ENCODE measurements around the gene CCM2.
"Not testable (repeated sequence)": the region's sequence is repeated elsewhere in the genome, so short reads cannot be mapped to it uniquely, and the experiment has no call there.

The CCM2 gene

DNA sequence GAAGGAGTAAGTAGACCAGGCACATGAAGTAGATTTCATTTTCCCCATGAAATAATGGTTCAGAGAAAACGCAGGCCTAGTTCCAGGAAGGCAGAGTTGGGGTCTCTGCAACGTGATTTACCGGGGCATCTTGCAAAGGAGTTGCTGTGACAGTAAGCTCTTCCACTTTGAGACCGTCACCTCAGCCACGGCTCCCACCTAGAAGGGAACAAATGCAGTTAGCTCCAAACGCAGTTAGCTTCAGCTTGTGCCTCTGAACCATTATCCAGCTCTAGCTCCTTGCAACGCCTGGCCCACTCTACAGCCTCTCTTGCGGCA lies 14.1 kb upstream of the CCM2 start:
- Mint-ChIP-seq H3K27ac (peak overlapping the region; percentile 98), H3K4me1 (peaks cover 64% of the 10 kb centered on the region), H3K9me3 (no peaks in the 10 kb centered on the region), H3K4me3 (peak overlapping the region; percentile 98), H3K36me3 (peaks cover 41% of the 10 kb centered on the region), H3K27me3 (no peaks in the 10 kb centered on the region)
- no peak for ATAC-seq

GRCh38 chr7:44986218-44987053 lies 13.6 kb upstream of the CCM2 start:
- Mint-ChIP-seq H3K27me3 (no peaks in the 10 kb centered on the region), H3K36me3 (peaks cover 41% of the 10 kb centered on the region), H3K4me3 (peak overlapping the region; percentile 98), H3K9me3 (no peaks in the 10 kb centered on the region), H3K4me1 (peaks cover 58% of the 10 kb centered on the region), H3K27ac (peak overlapping the region; percentile 98)
- peak; percentile 99 for ATAC-seq

GRCh38 chr7:44987457-44987856 lies 12.5 kb upstream of the CCM2 start:
- Mint-ChIP-seq H3K27ac (peak overlapping the region; percentile 98), H3K4me3 (peak overlapping the region; percentile 98), H3K36me3 (peaks cover 38% of the 10 kb centered on the region), H3K4me1 (peaks cover 50% of the 10 kb centered on the region), H3K27me3 (no peaks in the 10 kb centered on the region), H3K9me3 (no peaks in the 10 kb centered on the region)
- ATAC-seq: no peak

DNA sequence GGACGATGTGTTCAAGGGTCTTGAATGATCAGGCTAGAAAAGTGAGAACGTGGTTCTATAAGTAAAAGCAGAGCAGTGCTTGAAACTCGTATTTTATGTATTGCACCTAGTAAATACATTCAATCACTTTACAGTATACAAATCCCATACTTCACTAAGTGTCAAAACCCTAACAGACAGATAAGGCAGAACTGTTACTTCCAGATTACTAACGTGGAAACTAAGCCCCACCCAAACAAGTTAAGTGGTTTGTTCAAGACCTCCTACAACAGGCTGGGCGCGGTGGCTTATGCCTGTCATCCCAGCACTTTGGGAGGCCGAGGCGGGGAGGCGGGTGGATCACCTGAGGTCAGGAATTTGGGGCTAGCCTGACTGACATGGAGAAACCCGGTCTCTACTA lies 12.0 kb upstream of the CCM2 start:
- no peaks in the 10 kb centered on the region for H3K9me3 Mint-ChIP-seq
- no peak for ATAC-seq
- peak overlapping the region; percentile 98 for H3K27ac Mint-ChIP-seq
- H3K4me3 Mint-ChIP-seq: no peak overlapping the region
- peaks cover 34% of the 10 kb centered on the region for H3K36me3 Mint-ChIP-seq
- peaks cover 50% of the 10 kb centered on the region for H3K4me1 Mint-ChIP-seq
- no peaks in the 10 kb centered on the region for H3K27me3 Mint-ChIP-seq

GRCh38 chr7:44988701-44989100 lies 11.3 kb upstream of the CCM2 start:
- no peaks in the 10 kb centered on the region for H3K27me3 Mint-ChIP-seq
- H3K4me1 Mint-ChIP-seq: peaks cover 43% of the 10 kb centered on the region
- H3K9me3 Mint-ChIP-seq: no peaks in the 10 kb centered on the region
- no peak overlapping the region for H3K27ac Mint-ChIP-seq
- H3K4me3 Mint-ChIP-seq: no peak overlapping the region
- H3K36me3 Mint-ChIP-seq: peaks cover 27% of the 10 kb centered on the region
- ATAC-seq: no peak

GRCh38 chr7:44989132-44989531 lies 10.9 kb upstream of the CCM2 start:
- Mint-ChIP-seq H3K36me3 (peaks cover 23% of the 10 kb centered on the region), H3K4me1 (peaks cover 41% of the 10 kb centered on the region), H3K9me3 (no peaks in the 10 kb centered on the region), H3K27me3 (no peaks in the 10 kb centered on the region), H3K4me3 (no peak overlapping the region), H3K27ac (no peak overlapping the region)
- no peak for ATAC-seq

GRCh38 chr7:44990109-44991023 lies 9.6 kb upstream of the CCM2 start:
- Mint-ChIP-seq H3K27ac (no peak overlapping the region), H3K4me1 (peaks cover 41% of the 10 kb centered on the region), H3K9me3 (no peaks in the 10 kb centered on the region), H3K27me3 (no peaks in the 10 kb centered on the region), H3K4me3 (no peak overlapping the region), H3K36me3 (peaks cover 10% of the 10 kb centered on the region)
- ATAC-seq: no peak

DNA sequence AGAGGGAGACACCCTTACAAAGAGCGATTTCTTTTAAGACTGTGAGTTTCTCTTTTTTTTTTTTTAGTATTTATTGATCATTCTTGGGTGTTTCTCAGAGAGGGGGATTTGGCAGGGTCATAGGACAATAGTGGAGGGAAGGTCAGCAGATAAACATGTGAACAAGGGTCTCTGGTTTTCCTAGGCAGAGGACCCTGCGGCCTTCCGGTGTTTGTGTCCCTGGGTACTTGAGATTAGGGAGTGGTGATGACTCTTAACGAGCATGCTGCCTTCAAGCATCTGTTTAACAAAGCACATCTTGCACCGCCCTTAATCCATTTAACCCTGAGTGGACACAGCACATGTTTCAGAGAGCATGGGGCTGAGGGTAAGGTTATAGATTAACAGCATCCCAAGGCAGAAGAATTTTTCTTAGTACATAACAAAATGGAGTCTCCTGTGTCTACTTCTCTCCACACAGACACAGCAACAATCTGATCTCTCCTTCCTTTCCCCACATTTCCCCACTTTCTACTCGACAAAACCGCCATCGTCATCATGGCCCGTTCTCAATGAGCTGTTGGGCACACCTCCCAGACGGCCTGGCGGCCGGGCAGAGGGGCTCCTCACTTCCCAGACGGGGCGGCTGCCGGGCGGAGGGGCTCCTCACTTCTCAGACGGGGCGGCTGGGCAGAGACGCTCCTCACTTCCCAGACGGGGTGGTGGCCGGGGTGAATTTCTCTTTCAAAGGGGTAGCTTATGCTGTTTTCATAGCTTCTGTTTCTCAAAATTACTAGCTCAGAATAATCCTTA lies 7.8 kb upstream of the CCM2 start:
- ATAC-seq, H3K27me3 Mint-ChIP-seq, H3K27ac Mint-ChIP-seq, H3K36me3 Mint-ChIP-seq, H3K4me3 Mint-ChIP-seq, H3K9me3 Mint-ChIP-seq: not testable (repeated sequence)
- peaks cover 38% of the 10 kb centered on the region for H3K4me1 Mint-ChIP-seq

- no peaks in the 10 kb centered on the region for H3K27me3 Mint-ChIP-seq
- no peaks in the 10 kb centered on the region for H3K36me3 Mint-ChIP-seq
- peak; percentile 61 for ATAC-seq
Observed at GRCh38 chr7:44994877-44995554, 5.0 kb upstream of the CCM2 start.

GRCh38 chr7:44995555-44996493 lies 4.2 kb upstream of the CCM2 start:
- Mint-ChIP-seq H3K4me1 (peaks cover 36% of the 10 kb centered on the region), H3K36me3 (no peaks in the 10 kb centered on the region), H3K27ac (peak overlapping the region; percentile 91), H3K4me3 (peak overlapping the region; percentile 70), H3K9me3 (no peaks in the 10 kb centered on the region), H3K27me3 (no peaks in the 10 kb centered on the region)
- ATAC-seq: no peak

More at GRCh38 chr7:44994877-44995554, 5.0 kb upstream of the CCM2 start:
- Mint-ChIP-seq H3K4me3 (peak overlapping the region; percentile 70), H3K27ac (peak overlapping the region; percentile 91), H3K4me1 (peaks cover 36% of the 10 kb centered on the region), H3K9me3 (no peaks in the 10 kb centered on the region)

GRCh38 chr7:44998153-44998871 lies 1.7 kb upstream of the CCM2 start:
- H3K36me3 Mint-ChIP-seq: peaks cover 8% of the 10 kb centered on the region
- peak overlapping the region; percentile 85 for H3K4me3 Mint-ChIP-seq

GRCh38 chr7:44999245-45000092 lies 532 bp upstream of the CCM2 start:
- H3K4me3 Mint-ChIP-seq: peak overlapping the region; percentile 85
- H3K36me3 Mint-ChIP-seq: peaks cover 8% of the 10 kb centered on the region
- peaks cover 51% of the 10 kb centered on the region for H3K4me1 Mint-ChIP-seq
- no peaks in the 10 kb centered on the region for H3K9me3 Mint-ChIP-seq
- peak overlapping the region; percentile 82 for H3K27ac Mint-ChIP-seq
- peak; percentile 94 for ATAC-seq
- no peaks in the 10 kb centered on the region for H3K27me3 Mint-ChIP-seq

More at GRCh38 chr7:44998153-44998871, 1.7 kb upstream of the CCM2 start:
- no peaks in the 10 kb centered on the region for H3K9me3 Mint-ChIP-seq
- no peak for ATAC-seq
- no peaks in the 10 kb centered on the region for H3K27me3 Mint-ChIP-seq
- peaks cover 47% of the 10 kb centered on the region for H3K4me1 Mint-ChIP-seq
- peak overlapping the region; percentile 82 for H3K27ac Mint-ChIP-seq

All from stimulated activated memory B cell treated with anti-CD40 and anti-IgM and Interleukin-4, amounts not matched to agents 10 μg/mL and 1 μg/mL and 100 μg/mL, for 72 hours (primary cell).